Loucy (cell line): ENCODE results near the gene DYRK1B.

Experiments used
- H2AFZ ChIP-seq: fragments of 200-600 bp; sonication (generic); 2 replicates; pipeline ENCODE4 v1.6.0; 2016; ENCODE audit warnings: antibody characterized with exemption, mild to moderate bottlenecking, low read length, moderate library complexity
- H3F3A ChIP-seq: fragments of 200-600 bp; 2 replicates; pipeline ENCODE4 v1.6.0; 2016; ENCODE audit warnings: antibody characterized with exemption, low read depth, mild to moderate bottlenecking
- H3K27me3 ChIP-seq: fragments of 200-600 bp; sonication (generic); 2 replicates; pipeline ENCODE4 v1.6.1; 2014; ENCODE audit warnings: low read length, mild to moderate bottlenecking; ENCODE audit not compliant: insufficient read depth, poor library complexity, severe bottlenecking
- H3K36me3 ChIP-seq: fragments of 200-600 bp; sonication (generic); 2 replicates; pipeline ENCODE4 v1.6.1; 2016; ENCODE audit warnings: low read length; ENCODE audit not compliant: insufficient read depth
- H3K4me1 ChIP-seq: fragments of 200-600 bp; sonication (generic); 2 replicates; pipeline ENCODE4 v1.5.1; 2014; ENCODE audit warnings: low read length, mild to moderate bottlenecking; ENCODE audit not compliant: insufficient read depth, poor library complexity, severe bottlenecking
- H3K4me2 ChIP-seq: fragments of 200-600 bp; sonication (generic); 2 replicates; pipeline ENCODE4 v1.6.0; 2014; ENCODE audit warnings: antibody characterized with exemption, low read length, low read depth, mild to moderate bottlenecking; ENCODE audit not compliant: poor library complexity, severe bottlenecking
- H3K4me3 ChIP-seq: fragments of 200-600 bp; sonication (generic); 2 replicates; pipeline ENCODE4 v1.5.1; 2014; ENCODE audit warnings: low read length, mild to moderate bottlenecking, mixed read lengths; ENCODE audit not compliant: poor library complexity, severe bottlenecking
- H3K79me2 ChIP-seq: fragments of 200-600 bp; sonication (generic); 2 replicates; pipeline ENCODE4 v1.6.1; 2014; ENCODE audit warnings: low read length; ENCODE audit not compliant: insufficient read depth
- H3K9ac ChIP-seq: fragments of 200-600 bp; sonication (generic); 2 replicates; pipeline ENCODE4 v1.6.0; 2014; ENCODE audit warnings: mild to moderate bottlenecking, low read depth, low read length, moderate library complexity; ENCODE audit not compliant: poor library complexity, severe bottlenecking
- H3K9me2 ChIP-seq: fragments of 200-600 bp; sonication (generic); replicated peaks from 2 replicates; pipeline ENCODE4 v1.6.1; 2016; ENCODE audit warnings: low read depth, low read length, mixed read lengths
- H3K9me3 ChIP-seq: fragments of 200-600 bp; sonication (generic); 2 replicates; pipeline ENCODE4 v1.6.1; 2014; ENCODE audit warnings: mild to moderate bottlenecking, antibody characterized with exemption, low read length, low read depth; ENCODE audit not compliant: insufficient read depth
- H4K20me1 ChIP-seq: fragments of 200-600 bp; sonication (generic); 2 replicates; pipeline ENCODE4 v1.6.0; 2014; ENCODE audit warnings: antibody characterized with exemption, low read length, mild to moderate bottlenecking; ENCODE audit not compliant: insufficient read depth, poor library complexity, severe bottlenecking
- EZH2phosphoT487 ChIP-seq: fragments of 200-600 bp; IDR thresholded peaks from 2 replicates; pipeline ENCODE4 v1.6.1; 2018; ENCODE audit warnings: antibody characterized with exemption, mild to moderate bottlenecking, moderate library complexity, borderline replicate concordance
- TF ChIP-seq, protein P1 (sequence below): fragments of 200-600 bp; sonication (generic); conservative IDR thresholded peaks from 2 replicates; pipeline ENCODE4 v1.5.1; 2014; ENCODE audit warnings: mild to moderate bottlenecking, antibody characterized with exemption, low read length

DYRK1B gene

DNA sequence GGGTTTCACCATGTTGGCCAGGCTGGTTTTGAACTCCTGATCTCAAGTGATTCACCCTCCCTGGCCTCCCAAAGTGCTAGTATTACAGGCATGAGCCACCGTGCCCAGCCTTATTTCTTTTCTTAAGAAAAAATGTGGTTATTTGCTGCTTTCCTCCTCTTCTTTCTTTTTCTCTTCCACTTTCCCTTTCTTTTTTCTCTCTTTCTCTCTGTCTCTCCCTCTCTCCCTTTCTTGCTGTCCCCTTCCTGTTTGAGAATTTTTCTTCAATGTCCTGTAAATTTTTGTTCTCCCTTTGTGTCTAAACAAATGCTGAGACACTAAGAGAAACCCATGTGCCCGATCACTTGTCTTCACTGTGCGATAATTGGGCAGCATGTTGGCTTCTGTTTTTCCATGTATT, 53.1 kb downstream of the DYRK1B start:
- Histone ChIP-seq H3F3A (no peaks in the 10 kb centered on the region), H3K9me2 (no peaks in the 10 kb centered on the region), H3K79me2 (no peaks in the 10 kb centered on the region), H3K4me2 (no peak overlapping the region), H3K9ac (no peak overlapping the region), H3K27me3 (peaks cover 5% of the 10 kb centered on the region), H2AFZ (no peak overlapping the region), H4K20me1 (no peaks in the 10 kb centered on the region), H3K4me1 (no peaks in the 10 kb centered on the region), H3K36me3 (no peaks in the 10 kb centered on the region), H3K4me3 (no peak overlapping the region), H3K9me3 (no peaks in the 10 kb centered on the region)
- TF ChIP-seq EZH2phosphoT487 = no peak
- TF ChIP-seq, protein P1, sequence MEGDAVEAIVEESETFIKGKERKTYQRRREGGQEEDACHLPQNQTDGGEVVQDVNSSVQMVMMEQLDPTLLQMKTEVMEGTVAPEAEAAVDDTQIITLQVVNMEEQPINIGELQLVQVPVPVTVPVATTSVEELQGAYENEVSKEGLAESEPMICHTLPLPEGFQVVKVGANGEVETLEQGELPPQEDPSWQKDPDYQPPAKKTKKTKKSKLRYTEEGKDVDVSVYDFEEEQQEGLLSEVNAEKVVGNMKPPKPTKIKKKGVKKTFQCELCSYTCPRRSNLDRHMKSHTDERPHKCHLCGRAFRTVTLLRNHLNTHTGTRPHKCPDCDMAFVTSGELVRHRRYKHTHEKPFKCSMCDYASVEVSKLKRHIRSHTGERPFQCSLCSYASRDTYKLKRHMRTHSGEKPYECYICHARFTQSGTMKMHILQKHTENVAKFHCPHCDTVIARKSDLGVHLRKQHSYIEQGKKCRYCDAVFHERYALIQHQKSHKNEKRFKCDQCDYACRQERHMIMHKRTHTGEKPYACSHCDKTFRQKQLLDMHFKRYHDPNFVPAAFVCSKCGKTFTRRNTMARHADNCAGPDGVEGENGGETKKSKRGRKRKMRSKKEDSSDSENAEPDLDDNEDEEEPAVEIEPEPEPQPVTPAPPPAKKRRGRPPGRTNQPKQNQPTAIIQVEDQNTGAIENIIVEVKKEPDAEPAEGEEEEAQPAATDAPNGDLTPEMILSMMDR = no peak

DNA sequence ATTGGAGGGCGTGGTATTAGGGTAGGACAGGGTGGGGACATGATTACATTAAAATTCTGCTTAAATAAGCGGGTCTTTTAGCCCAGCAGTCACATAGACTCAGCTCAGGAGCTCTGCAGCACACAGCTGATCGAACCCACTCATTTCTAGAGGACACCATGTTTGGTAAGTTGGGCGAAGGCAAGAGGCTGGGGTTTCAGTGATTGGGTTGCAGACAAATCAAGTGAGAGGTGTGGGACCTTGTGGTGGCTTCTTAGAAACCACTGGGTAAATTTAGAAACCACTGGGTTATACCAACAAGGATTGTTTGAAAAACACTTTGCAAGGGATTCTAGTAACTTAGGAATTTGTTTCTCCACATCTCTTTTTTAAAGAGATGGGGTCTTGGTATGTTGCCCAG, 55.2 kb downstream of the DYRK1B start, which contains the start of gene LEUTX:
LEUTX (plus strand) TSS at position 92 of the 400 bp plus-strand sequence; CDS start at position 159, 67 bp downstream.
- Histone ChIP-seq H3K9ac (no peak within 1 kb of the TSS), H3K27me3 (peaks cover 5% of the 10 kb centered on the region), H3F3A (no peaks in the 10 kb centered on the region), H3K9me3 (no peaks in the 10 kb centered on the region), H3K36me3 (no peaks in the 10 kb centered on the region), H3K79me2 (no peaks in the 10 kb centered on the region), H2AFZ (no peak within 1 kb of the TSS), H3K4me2 (no peak within 1 kb of the TSS), H4K20me1 (no peaks in the 10 kb centered on the region), H3K9me2 (no peaks in the 10 kb centered on the region), H3K4me1 (no peaks in the 10 kb centered on the region), H3K4me3 (no peak within 1 kb of the TSS)
- TF ChIP-seq, protein P1 = no peak
- TF ChIP-seq EZH2phosphoT487 = no peak
